ENCODE data around the gene FABP1. TPM values are rescaled to one million over a fixed set of nuclear protein-coding genes. Genes with fewer than 3 reads are reported as not detected.

The FABP1 gene
- total and polyA plus RNA-seq, 7 donors, result 0.52 to 4.5 (median 0.89) TPM; not detected in 2

DNA sequence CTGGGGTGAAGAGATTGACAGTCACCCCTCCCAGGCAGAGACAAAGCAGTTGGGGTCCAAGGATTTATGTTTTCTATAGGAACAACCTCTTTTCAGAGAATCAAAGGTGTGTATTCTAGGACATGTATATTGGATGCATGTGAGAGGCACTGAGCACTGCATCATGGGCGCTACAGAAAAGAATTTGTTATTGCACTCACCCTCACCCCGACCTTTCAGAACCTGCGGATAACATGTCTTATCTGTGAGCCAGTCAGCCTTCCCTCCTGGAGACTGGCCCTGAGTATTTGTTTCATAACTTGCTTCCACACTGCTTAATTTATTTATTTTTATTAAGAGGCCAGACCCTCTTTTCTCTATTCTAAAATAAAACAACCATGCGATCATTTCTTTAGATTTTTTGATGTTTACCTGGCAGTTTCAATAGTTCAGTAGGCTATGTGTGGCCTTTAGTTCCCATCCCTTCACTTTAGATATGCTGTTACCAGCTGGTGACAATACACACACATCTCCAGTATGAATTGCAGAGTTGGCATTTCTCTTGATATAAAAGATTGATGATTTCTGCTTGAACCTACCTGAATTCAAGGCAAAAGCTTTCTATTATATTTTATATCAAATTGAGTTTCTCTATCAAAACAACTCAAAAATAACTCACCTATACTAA, 29.8 kb downstream of the FABP1 start:
- TF ChIP-seq, protein P1, sequence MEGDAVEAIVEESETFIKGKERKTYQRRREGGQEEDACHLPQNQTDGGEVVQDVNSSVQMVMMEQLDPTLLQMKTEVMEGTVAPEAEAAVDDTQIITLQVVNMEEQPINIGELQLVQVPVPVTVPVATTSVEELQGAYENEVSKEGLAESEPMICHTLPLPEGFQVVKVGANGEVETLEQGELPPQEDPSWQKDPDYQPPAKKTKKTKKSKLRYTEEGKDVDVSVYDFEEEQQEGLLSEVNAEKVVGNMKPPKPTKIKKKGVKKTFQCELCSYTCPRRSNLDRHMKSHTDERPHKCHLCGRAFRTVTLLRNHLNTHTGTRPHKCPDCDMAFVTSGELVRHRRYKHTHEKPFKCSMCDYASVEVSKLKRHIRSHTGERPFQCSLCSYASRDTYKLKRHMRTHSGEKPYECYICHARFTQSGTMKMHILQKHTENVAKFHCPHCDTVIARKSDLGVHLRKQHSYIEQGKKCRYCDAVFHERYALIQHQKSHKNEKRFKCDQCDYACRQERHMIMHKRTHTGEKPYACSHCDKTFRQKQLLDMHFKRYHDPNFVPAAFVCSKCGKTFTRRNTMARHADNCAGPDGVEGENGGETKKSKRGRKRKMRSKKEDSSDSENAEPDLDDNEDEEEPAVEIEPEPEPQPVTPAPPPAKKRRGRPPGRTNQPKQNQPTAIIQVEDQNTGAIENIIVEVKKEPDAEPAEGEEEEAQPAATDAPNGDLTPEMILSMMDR (IDR thresholded peaks at IDR 0.05), result no peak
- Histone ChIP-seq H3K9me3 (no peaks in the 10 kb centered on the region), H3K27ac (no peak overlapping the region), H3K4me3 (no peak overlapping the region), H3K36me3 (ENCODE audit: insufficient read depth in 1 of 2, low read depth in 1 of 2) (peaks cover 2 to 69% of the 10 kb centered on the region in 2 donors), H3K27me3 (ENCODE audit: insufficient read depth in 3 of 3, low read length in 2 of 3) (no peaks in the 10 kb centered on the region), H3K4me1 (peaks cover 11% of the 10 kb centered on the region)
- ATAC-seq (no peak), DNase-seq (no peak)
- intact Hi-C loops (cut with DNase I), result loop anchor here in 1 of 2 donors (5.0 kb wide), 1 partner anchor 41 kb away; the partner anchor contains the start of gene KRCC1
- 50 to 68% (median 55%) methylated on average over 4 of the region's 4 CpGs for WGBS, 3 donors

DNA sequence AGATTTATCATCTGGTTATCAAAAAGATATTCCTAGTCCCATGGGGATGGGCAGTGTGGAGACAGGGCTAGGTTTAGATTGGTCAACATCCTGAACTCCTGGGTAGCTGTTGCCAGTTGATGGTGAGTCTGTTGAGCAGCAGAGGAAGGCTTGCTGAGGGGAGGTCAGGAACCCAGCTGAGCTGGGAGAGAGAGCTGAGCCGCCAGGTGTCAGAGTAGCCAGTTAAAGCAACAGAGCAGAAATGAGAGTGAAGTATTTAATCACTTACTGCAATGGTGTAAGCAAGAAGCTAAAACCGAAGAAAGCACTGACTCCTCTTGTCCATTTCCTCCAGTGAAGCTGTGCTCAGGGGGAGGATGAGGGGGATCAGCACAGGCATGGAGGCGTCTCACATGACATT, 30.7 kb downstream of the FABP1 start:
- Histone ChIP-seq H3K4me1 (peaks cover 8% of the 10 kb centered on the region), H3K27me3 (ENCODE audit: insufficient read depth in 3 of 3, low read length in 2 of 3) (no peaks in the 10 kb centered on the region), H3K9me3 (no peaks in the 10 kb centered on the region), H3K4me3 (no peak overlapping the region), H3K36me3 (ENCODE audit: insufficient read depth in 1 of 2, low read depth in 1 of 2) (peaks cover 6 to 68% of the 10 kb centered on the region in 2 donors), H3K27ac (peak overlapping the region; percentile 58)
- DNase-seq (no peak), ATAC-seq (no peak)
- intact Hi-C loops (cut with DNase I), result loop anchor here in 1 of 2 donors (5.0 kb wide), 1 partner anchor 40 kb away; the partner anchor contains the start of gene KRCC1
- WGBS, 3 donors, result 61 to 81% (median 66%) methylated on average over 3 of the region's 3 CpGs
- TF ChIP-seq, protein P1 (IDR thresholded peaks at IDR 0.05), result no peak

DNA sequence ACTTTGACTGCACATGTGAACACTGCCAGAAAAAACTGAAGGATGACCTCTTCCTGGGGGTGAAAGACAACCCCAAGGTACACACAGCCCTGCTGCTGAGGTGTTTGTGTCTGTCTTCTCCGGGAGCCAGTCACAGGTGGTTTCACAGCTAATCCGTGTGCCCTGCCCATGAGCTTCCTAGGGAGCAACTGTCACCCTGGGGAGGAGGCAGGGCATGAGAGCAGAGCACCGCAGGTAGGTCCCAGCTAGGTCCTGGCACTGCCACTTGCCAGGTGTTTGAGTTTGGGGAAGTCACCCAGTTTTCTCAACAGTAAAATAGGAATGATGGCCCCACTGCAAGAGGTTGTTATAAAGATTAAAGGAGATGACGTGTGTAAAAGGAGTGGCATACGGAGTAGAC, 31.2 kb downstream of the FABP1 start:
- H3K4me1 ChIP-seq, result peaks cover 8% of the 10 kb centered on the region
- H3K36me3 ChIP-seq (ENCODE audit: insufficient read depth in 1 of 2, low read depth in 1 of 2), result peaks cover 6 to 71% of the 10 kb centered on the region in 2 donors
- ATAC-seq, result no peak

DNA sequence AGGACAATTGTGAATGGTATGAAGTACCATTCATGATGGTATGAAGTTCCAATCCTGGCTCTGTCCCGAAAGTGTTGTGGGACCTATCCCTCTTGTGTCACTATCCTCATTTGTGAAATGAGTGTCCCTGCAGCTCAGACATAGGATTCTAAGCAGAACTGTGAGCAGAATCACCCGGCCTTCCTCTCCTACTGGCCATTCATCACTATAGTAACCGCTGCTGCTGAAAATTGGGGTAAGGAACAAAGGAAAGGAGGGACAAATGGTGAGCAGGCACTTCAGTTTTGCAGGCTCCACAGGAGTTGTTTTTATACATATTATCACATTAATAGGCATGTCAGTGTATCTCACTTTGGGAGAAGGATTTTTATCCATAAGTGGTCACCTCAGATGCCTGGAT, 32.8 kb downstream of the FABP1 start:
- intact Hi-C loops (cut with DNase I), result loop anchor here in 1 of 2 donors (5.0 kb wide), 1 partner anchor 38 kb away; the partner anchor contains the start of gene KRCC1
- TF ChIP-seq, protein P1 (IDR thresholded peaks at IDR 0.05), result no peak
- no peak for DNase-seq
- ATAC-seq, result no peak
- no peaks in the 10 kb centered on the region for H3K4me1 ChIP-seq
- H3K27me3 ChIP-seq (ENCODE audit: insufficient read depth in 3 of 3, low read length in 2 of 3), result no peaks in the 10 kb centered on the region
- WGBS, 3 donors, result 86 to 88% (median 86%) methylated on average over 3 of the region's 3 CpGs
- H3K9me3 ChIP-seq, result no peaks in the 10 kb centered on the region
- H3K27ac ChIP-seq, result no peak overlapping the region
- no peak overlapping the region for H3K4me3 ChIP-seq
- peaks cover 6 to 88% of the 10 kb centered on the region in 2 donors for H3K36me3 ChIP-seq (ENCODE audit: insufficient read depth in 1 of 2, low read depth in 1 of 2)

More for the DNA sequence above, 31.2 kb downstream of the FABP1 start:
- DNase-seq, result no peak
- TF ChIP-seq, protein P1 (IDR thresholded peaks at IDR 0.05), result no peak
- Histone ChIP-seq H3K27me3 (ENCODE audit: insufficient read depth in 3 of 3, low read length in 2 of 3) (no peaks in the 10 kb centered on the region), H3K27ac (peak overlapping the region; percentile 58), H3K9me3 (no peaks in the 10 kb centered on the region), H3K4me3 (no peak overlapping the region)
- intact Hi-C loops (cut with DNase I), result loop anchor here in 1 of 2 donors (5.0 kb wide), 1 partner anchor 39 kb away; the partner anchor contains the start of gene KRCC1
- 68 to 87% (median 86%) methylated on average over 5 of the region's 5 CpGs for WGBS, 3 donors
